GM21737 (cell line): ENCODE measurements around the gene SLC38A7.
"Not testable (repeated sequence)": the region's sequence is repeated elsewhere in the genome, so short reads cannot be mapped to it uniquely, and the experiment has no call there.

Experiments used
- ATAC-seq: cut with Tn5 transposase; IDR thresholded peaks from one replicate; pipeline ENCODE4 v1.9.1; 2021; ENCODE audit warnings: mild to moderate bottlenecking, moderate library complexity; ENCODE audit not compliant: unreplicated experiment

SLC38A7 gene

DNA sequence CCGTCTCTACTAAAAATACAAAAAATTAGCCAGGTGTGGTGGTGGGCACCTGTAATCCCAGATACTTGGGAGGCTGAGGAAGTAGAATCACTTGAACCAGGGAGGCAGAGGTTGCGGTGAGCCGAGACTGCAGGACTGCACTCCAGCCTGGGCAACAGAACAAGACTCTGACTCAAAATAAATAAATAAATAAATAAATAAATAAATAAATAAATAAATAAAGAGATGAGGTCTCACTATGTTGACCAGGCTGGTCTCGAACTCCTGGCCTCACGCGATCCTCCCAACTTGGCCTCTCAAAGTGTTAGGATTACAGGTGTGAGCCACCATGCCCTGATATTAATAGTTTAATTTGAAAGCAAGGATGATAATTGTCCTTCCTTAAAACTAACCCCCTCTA, 47.5 kb downstream of the SLC38A7 start:
- not testable (repeated sequence) for ATAC-seq

DNA sequence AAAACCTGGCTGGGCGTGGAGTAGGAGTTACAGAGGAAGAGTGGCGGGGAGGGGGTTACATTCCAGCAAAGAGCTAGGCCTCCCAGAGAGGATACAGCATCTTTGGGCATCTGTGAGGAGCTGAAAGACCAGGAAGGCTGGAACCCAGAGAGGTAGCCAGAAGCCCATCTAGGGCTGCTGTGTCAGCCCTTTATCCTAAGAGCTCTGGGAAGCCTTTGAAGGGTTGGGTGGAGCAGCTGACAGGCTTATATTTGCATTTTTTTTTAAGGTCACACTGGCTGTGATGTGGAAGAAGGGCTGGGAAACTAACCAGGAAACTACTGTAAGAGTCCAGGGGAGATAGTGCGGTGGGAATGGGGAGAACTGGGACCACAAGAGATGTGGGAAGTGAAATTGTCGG, 48.1 kb downstream of the SLC38A7 start:
- ATAC-seq = no peak

- no peak for ATAC-seq
These were observed 49.1 kb downstream of the SLC38A7 start for GRCh38 chr16:58635502-58635901.

DNA sequence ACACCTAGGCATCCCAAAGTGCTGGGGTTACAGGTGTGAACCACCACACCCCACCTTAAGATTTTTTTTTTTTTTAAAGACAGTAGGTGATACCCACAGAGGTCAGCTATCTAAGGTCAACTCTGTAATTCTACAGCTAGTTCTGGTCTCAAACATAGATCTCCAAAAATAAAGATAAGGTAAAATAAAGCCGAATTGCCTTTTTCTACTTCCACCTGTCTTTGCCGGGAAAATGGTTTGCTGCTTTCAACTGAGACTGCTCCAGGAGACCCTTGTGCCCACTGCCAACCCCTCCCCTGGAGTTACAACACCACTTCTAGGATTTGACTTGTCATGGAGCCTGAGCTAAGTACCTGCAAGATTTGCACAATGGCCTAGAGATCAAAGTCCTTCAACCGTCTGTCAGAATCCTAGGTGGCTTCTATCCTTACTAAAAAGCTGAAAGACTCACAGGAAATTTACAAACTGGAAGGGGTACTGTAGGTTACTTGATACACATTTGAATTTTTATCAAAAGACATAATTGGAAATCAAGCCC, 50.2 kb downstream of the SLC38A7 start:
- ATAC-seq = no peak

DNA sequence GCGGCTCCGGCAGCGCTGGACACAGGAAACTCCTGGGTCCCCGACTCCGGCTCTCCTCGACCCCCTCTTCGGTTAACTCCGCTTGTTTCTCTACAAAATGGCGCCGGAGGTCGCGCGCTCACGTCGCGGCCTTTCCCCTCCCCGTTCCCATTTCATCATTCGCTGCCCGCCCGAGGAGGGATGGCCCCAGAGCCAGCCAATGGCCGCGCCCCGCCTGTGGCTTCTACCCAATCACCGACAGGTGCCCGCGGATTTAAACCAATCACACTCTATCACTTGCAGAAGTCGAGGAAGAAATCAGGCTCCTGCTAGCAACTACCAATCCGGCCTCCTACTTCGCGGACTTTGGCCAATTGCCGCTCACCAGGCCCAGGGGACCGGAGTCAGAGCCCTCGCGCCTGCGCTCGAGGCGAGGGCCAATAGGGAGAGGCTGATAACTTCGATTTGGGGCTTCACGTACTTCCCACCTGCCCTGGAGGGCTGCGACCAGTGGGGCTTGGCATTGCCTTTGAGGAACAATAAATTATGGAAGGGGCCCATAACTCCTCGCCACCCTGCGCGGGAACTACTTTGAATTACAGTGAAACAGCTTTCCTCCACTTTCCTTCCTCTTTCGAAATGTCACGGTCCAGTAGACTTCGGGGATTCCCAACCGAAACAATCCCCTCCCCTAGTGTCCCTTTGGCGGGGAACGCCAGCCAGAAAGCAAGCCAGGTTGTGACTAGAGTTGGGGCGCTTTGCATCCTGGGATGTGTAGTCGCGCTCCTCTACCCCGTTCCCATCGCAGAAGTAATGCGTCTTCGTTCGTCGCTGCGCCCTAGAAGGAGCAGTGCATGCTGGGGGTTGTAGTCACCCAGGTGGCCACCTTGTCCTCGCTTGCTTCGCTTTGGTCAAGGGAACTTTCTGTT, 54.6 kb downstream of the SLC38A7 start, which contains the start of gene CNOT1:
Gene CNOT1 (minus strand): TSS at position 94 of the 908 bp plus-strand sequence. CDS start 30,489 bp downstream, outside the sequence.
- peak; percentile 85 for ATAC-seq

- ATAC-seq = peak; percentile 1
These were observed 55.5 kb downstream of the SLC38A7 start for GRCh38 chr16:58628845-58629732.

- no peak for ATAC-seq
These were observed 60.4 kb downstream of the SLC38A7 start for GRCh38 chr16:58624209-58624608.

- no peak for ATAC-seq
These were observed 64.2 kb downstream of the SLC38A7 start for GRCh38 chr16:58620396-58620795.

DNA sequence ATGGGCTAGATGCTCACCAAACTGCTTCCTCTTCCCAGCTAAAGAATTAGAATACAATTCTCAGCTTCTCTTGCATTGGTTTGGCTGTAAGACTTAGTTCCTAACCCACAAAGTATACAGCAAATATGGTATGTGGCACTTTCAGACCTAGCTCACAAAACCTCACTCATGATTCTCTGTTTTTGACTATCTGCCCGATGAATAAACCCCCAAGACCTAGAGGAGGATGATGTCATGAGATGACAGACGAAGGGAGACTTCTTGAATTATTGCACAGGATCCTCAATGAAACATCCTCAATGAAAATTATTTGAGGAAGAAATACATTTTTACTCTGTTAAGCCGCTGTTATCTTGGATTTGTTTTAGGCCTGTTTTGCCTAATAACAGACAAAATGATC, 69.3 kb downstream of the SLC38A7 start:
- ATAC-seq = no peak
